ENCODE data around the gene TICAM1. TPM values are rescaled to one million over a fixed set of nuclear protein-coding genes. Genes with fewer than 3 reads are reported as not detected.
"Not testable (repeated sequence)": the region's sequence is repeated elsewhere in the genome, so short reads cannot be mapped to it uniquely, and the experiment has no call there.

TICAM1 gene
- total and polyA plus RNA-seq, 10 donors, result 4.4 to 21.0 (median 12.1) TPM

GRCh38 chr19:4849019-4849418, 17.5 kb upstream of the TICAM1 start:
- no peak overlapping the region for H3K27ac ChIP-seq
- peaks cover 0 to 6% (median 0%) of the 10 kb centered on the region in 6 donors for H3K4me1 ChIP-seq
- peaks cover 0 to 100% (median 69%) of the 10 kb centered on the region in 6 donors for H3K36me3 ChIP-seq
- DNase-seq, result no peak
- no peak overlapping the region for H3K4me3 ChIP-seq
- intact Hi-C loops (cut with DNase I; ENCODE audit: low total_unique reads), result no loop called here
- no peaks in the 10 kb centered on the region for H3K9me3 ChIP-seq
- TF ChIP-seq CTCF (IDR thresholded peaks at IDR 0.05 in 8 of 11, conservative IDR thresholded peaks at IDR 0.05 in 3 of 11), result no peak
- no peaks in the 10 kb centered on the region for H3K27me3 ChIP-seq (replicated peaks in 1 of 7)
- 84 to 92% (median 87%) methylated on average over 7 of the region's 7 CpGs for WGBS, 5 donors

DNA sequence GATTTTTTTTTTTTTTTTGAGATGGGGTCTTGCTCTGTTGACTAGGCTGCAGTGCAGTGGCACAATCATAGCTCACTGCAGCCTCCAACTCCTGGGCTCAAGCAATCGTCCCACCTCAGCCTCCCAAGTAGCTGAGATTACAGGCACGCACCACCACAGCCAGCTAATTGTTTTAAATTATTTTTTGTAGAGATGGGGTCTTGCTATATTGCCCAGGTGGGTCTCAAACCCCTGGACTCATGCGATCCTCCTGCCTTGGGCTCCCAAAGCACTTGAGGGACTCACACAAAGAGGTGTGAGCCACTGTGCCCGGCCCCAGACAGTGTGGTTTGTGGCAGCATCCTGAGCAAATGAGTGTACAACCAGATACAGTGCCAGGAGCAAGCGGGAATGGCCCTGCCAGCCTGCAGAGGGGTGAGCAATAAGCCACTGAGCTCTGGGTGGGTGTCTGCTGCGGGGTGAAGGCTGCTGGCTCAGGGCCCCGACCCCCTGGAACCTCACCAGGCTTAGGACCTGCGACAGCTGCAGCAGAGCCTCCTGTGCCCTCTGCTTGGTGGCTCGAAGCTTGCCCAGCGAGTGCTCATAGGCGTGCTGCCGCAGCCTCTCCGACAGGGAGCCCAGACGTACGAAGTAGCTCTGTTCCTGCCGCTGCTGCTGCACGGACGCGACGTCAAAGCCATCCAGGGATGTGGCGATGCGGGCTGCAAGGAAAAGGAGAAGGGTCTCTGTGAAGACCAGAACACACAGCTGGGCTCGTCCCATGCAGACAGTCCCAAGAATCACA, 15.9 kb upstream of the TICAM1 start:
- Histone ChIP-seq H3K36me3 (peaks cover 0 to 100% (median 77%) of the 10 kb centered on the region in 6 donors), H3K9me3 (no peaks in the 10 kb centered on the region), H3K27ac (no peak overlapping the region), H3K27me3 (replicated peaks in 1 of 7) (no peaks in the 10 kb centered on the region), H3K4me3 (no peak overlapping the region), H3K4me1 (peaks cover 0 to 6% (median 0%) of the 10 kb centered on the region in 6 donors)
- TF ChIP-seq CTCF (IDR thresholded peaks at IDR 0.05 in 8 of 11, conservative IDR thresholded peaks at IDR 0.05 in 3 of 11), result no peak
- no peak for TF ChIP-seq POLR2A (IDR thresholded peaks at IDR 0.05)
- peak in 1 of 3 donors; percentile 64 for TF ChIP-seq POLR2AphosphoS5 (IDR thresholded peaks at IDR 0.05)
- no peak for DNase-seq
- 89 to 98% (median 96%) methylated on average over 13 to 23 of the region's 23 CpGs for WGBS, 5 donors
- intact Hi-C loops (cut with DNase I; ENCODE audit: low total_unique reads), result no loop called here

DNA sequence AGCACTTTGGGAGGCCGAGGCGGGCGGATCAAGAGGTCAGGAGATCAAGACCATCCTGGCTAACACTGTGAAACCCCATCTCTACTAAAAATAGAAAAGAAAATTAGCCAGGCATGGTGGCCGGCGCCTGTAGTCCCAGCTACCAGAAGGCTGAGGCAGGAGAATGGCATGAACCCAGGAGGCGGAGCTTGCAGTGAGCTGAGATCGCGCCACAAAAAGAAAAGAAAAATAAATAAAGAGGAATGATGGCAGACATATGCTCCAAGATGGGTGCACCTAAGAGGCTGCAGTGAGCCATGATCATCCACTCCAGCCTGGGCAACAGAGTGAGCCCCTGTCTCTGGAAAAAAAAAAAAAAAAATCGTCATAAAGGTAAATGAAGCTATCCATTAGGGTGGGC, 14.5 kb upstream of the TICAM1 start:
- H3K27ac ChIP-seq; H3K9me3 ChIP-seq; DNase-seq; H3K27me3 ChIP-seq (replicated peaks in 1 of 7); H3K4me3 ChIP-seq; intact Hi-C loops (cut with DNase I; ENCODE audit: low total_unique reads); H3K4me1 ChIP-seq: not testable (repeated sequence)
- 84 to 92% (median 85%) methylated on average over 6 to 9 of the region's 9 CpGs for WGBS, 5 donors
- peaks cover 0 to 98% (median 76%) of the 10 kb centered on the region in 6 donors for H3K36me3 ChIP-seq

- intact Hi-C loops (cut with DNase I; ENCODE audit: low total_unique reads), result no loop called here
- no peaks in the 10 kb centered on the region for H3K27me3 ChIP-seq (replicated peaks in 1 of 7)
- peaks cover 0 to 98% (median 77%) of the 10 kb centered on the region in 6 donors for H3K36me3 ChIP-seq
- H3K4me3 ChIP-seq, result no peak overlapping the region
- TF ChIP-seq CTCF (IDR thresholded peaks at IDR 0.05 in 8 of 11, conservative IDR thresholded peaks at IDR 0.05 in 3 of 11) (no peak), POLR2A (IDR thresholded peaks at IDR 0.05) (no peak), POLR2AphosphoS5 (IDR thresholded peaks at IDR 0.05) (no peak)
- H3K9me3 ChIP-seq, result no peaks in the 10 kb centered on the region
- DNase-seq, result no peak
- H3K4me1 ChIP-seq, result peaks cover 0 to 14% (median 2%) of the 10 kb centered on the region in 6 donors
- 86 to 94% (median 88%) methylated on average over 10 of the region's 10 CpGs for WGBS, 5 donors
- H3K27ac ChIP-seq, result no peak overlapping the region
These were observed 13.1 kb upstream of the TICAM1 start for GRCh38 chr19:4844348-4845179.
